ENCODE measurements around the gene RBBP8.
"Not testable (repeated sequence)": the region's sequence is repeated elsewhere in the genome, so short reads cannot be mapped to it uniquely, and the experiment has no call there.

Gene RBBP8

GRCh38 chr18:22933206-22933965 is at the start of gene RBBP8:
Gene RBBP8, plus strand, starts transcription at chr18:22933328. Its CDS starts 3,524 bp downstream, at chr18:22936852.
- DNase-seq, result peak; percentile 79

- DNase-seq, result no peak
Measured at GRCh38 chr18:22883827-22884226, 49.3 kb upstream of the RBBP8 start.

- DNase-seq, result not testable (repeated sequence)
Measured at GRCh38 chr18:22885694-22886093, 47.4 kb upstream of the RBBP8 start.

- DNase-seq, result no peak
Measured at GRCh38 chr18:22899421-22899820, 33.7 kb upstream of the RBBP8 start.

GRCh38 chr18:22900558-22901238 is 32.4 kb upstream of the RBBP8 start:
- no peak for DNase-seq

GRCh38 chr18:22902093-22902492 is 31.0 kb upstream of the RBBP8 start:
- no peak for DNase-seq

- not testable (repeated sequence) for DNase-seq
Measured at GRCh38 chr18:22903248-22903647, 29.9 kb upstream of the RBBP8 start.

GRCh38 chr18:22912149-22912548 is 21.0 kb upstream of the RBBP8 start:
- DNase-seq, result no peak

- DNase-seq, result no peak
Measured at GRCh38 chr18:22912835-22913234, 20.3 kb upstream of the RBBP8 start.

GRCh38 chr18:22913861-22914260 is 19.3 kb upstream of the RBBP8 start:
- no peak for DNase-seq

- no peak for DNase-seq
Measured at GRCh38 chr18:22914633-22915032, 18.5 kb upstream of the RBBP8 start.

- no peak for DNase-seq
Measured at GRCh38 chr18:22915337-22915736, 17.8 kb upstream of the RBBP8 start.

- peak; percentile 48 for DNase-seq
Measured at GRCh38 chr18:22921772-22922171, 11.4 kb upstream of the RBBP8 start.

GRCh38 chr18:22924589-22924988 is 8.5 kb upstream of the RBBP8 start:
- DNase-seq, result no peak

GRCh38 chr18:22926454-22926853 is 6.7 kb upstream of the RBBP8 start:
- DNase-seq, result no peak

GRCh38 chr18:22928339-22928738 is 4.8 kb upstream of the RBBP8 start:
- no peak for DNase-seq

- DNase-seq, result peak; percentile 63
Measured at GRCh38 chr18:22930089-22930713, 2.9 kb upstream of the RBBP8 start.

- no peak for DNase-seq
Measured at GRCh38 chr18:22932885-22933205, 283 bp upstream of the RBBP8 start.

- DNase-seq, result no peak
Measured at GRCh38 chr18:22933966-22934423, 867 bp downstream of the RBBP8 start.

GRCh38 chr18:22934789-22935188 is 1.7 kb downstream of the RBBP8 start:
- no peak for DNase-seq

GRCh38 chr18:22935431-22935830 is 2.3 kb downstream of the RBBP8 start:
- no peak for DNase-seq

GRCh38 chr18:22936515-22936914 is 3.4 kb downstream of the RBBP8 start:
- DNase-seq, result no peak

- DNase-seq, result no peak
Measured at GRCh38 chr18:22939649-22940048, 6.5 kb downstream of the RBBP8 start.

GRCh38 chr18:22943847-22944246 is 10.7 kb downstream of the RBBP8 start:
- no peak for DNase-seq
